ENCODE measurements around the gene PPP1R26. TPM values are rescaled to one million over a fixed set of nuclear protein-coding genes. Genes with fewer than 3 reads are reported as not detected.

Gene PPP1R26
- total and polyA plus RNA-seq, 9 of the 15 experiments (the other 6 are each of a cell fraction or from before 2014, with no cell fraction given): 0.77 to 26.8 (median 9.3) TPM

GRCh38 chr9:135478829-135479468, 633 bp upstream of the PPP1R26 start:
- H3K9me3 ChIP-seq (replicated peaks; ENCODE audit: control insufficient read depth, insufficient read depth, low read depth, low read length): no peaks in the 10 kb centered on the region
- FAIRE-seq: no peak
- peak overlapping the region; percentile 44 for H3K4me3 ChIP-seq
- intact Hi-C loops (cut with micrococcal nuclease): loop anchor here (5.0 kb wide), 1 partner anchor 57 kb away; no protein-coding TSS in a partner anchor
- ChIA-PET CTCF (ENCODE audit: low intra/inter-chr PET ratio) (no interaction called here), POLR2A (no interaction called here)
- DNase-seq (ENCODE audit: extremely low read depth in 1 of 4, low spot score in 3 of 4): peak; percentile 38 to 62 (median 47)
- H4K20me1 ChIP-seq (replicated peaks; ENCODE audit: control insufficient read depth, insufficient read depth, low read length): no peaks in the 10 kb centered on the region
- H3K36me3 ChIP-seq (ENCODE audit: control insufficient read depth, insufficient read depth, low read length): peaks cover 8% of the 10 kb centered on the region; the same call in 1 of the 3 replicates
- peak overlapping the region; percentile 82 for H2AFZ ChIP-seq (ENCODE audit: low read depth, low read length)
- ATAC-seq: peak; percentile 37
- H3K27ac ChIP-seq (ENCODE audit: extremely low read depth, low read depth, low read length): peak overlapping the region; percentile 59; the same call in 1 of the 3 replicates
- no peaks in the 10 kb centered on the region for H3K27me3 ChIP-seq (ENCODE audit: control insufficient read depth in 2 of 2, insufficient read depth in 2 of 2, low read length in 2 of 2)
- H3K79me2 ChIP-seq (ENCODE audit: control insufficient read depth, insufficient read depth, low read length): peaks cover 23% of the 10 kb centered on the region
- peaks cover 13 to 48% of the 10 kb centered on the region in 2 experiments for H3K4me1 ChIP-seq (replicated peaks in 1 of 2; ENCODE audit: control insufficient read depth in 2 of 2, insufficient read depth in 2 of 2, low read length in 2 of 2)
- no peaks in the 10 kb centered on the region for H3K9me1 ChIP-seq (ENCODE audit: control insufficient read depth, insufficient read depth, low read length)
- no TSS peak for BruUV-seq (replicated peaks)
- peak overlapping the region; percentile 57 for H3K4me2 ChIP-seq (ENCODE audit: insufficient read depth, low read length)
- in situ Hi-C loops (cut with MboI): no loop called here
- peak overlapping the region; percentile 46 to 91; a peak in 3 of 4 replicates for H3K9ac ChIP-seq (ENCODE audit: insufficient read depth in 1 of 2, low read depth in 2 of 2, low read length in 2 of 2)
- WGBS (ENCODE audit: insufficient coverage, low coverage, missing lambda C conversion rate): 9% methylated on average over 32 of the region's 64 CpGs
- TF ChIP-seq HNRNPK (IDR thresholded peaks at IDR 0.05; ENCODE audit: low read depth, low read length, poor library complexity, severe bottlenecking) (no peak), HEY1 (CRISPR knock-in tag; IDR thresholded peaks at IDR 0.05; ENCODE audit: borderline replicate concordance) (no peak), TSC22D4 (tag; IDR thresholded peaks at IDR 0.05) (no peak), PHF8 (IDR thresholded peaks at IDR 0.05; ENCODE audit: borderline replicate concordance, low read length) (peak; percentile 18; the same call in 1 of the 2 replicates), RCOR1 (IDR thresholded peaks at IDR 0.05; ENCODE audit: borderline replicate concordance in 1 of 2, low read depth in 2 of 2, low read length in 2 of 2) (0 out of 4 replicates have a peak, but pooled peaks of 1 of the 2 experiments have one; percentile 7), RAD51 (IDR thresholded peaks at IDR 0.05; ENCODE audit: borderline replicate concordance, low read depth) (peak; percentile 63), TAF7 (tag; IDR thresholded peaks at IDR 0.05) (no peak), MCM5 (IDR thresholded peaks at IDR 0.05; ENCODE audit: low read depth) (no peak), ZNF511 (CRISPR knock-in tag; IDR thresholded peaks at IDR 0.05) (no peak), BCLAF1 (IDR thresholded peaks at IDR 0.05; ENCODE audit: borderline replicate concordance in 1 of 2, control insufficient read depth in 1 of 2, low read depth in 2 of 2, low read length in 1 of 2) (no peak), PREB (CRISPR knock-in tag; IDR thresholded peaks at IDR 0.05) (no peak), LCOR (CRISPR knock-in tag; IDR thresholded peaks at IDR 0.05) (no peak), L3MBTL2 (IDR thresholded peaks at IDR 0.05) (peak; percentile 82), FOXJ3 (CRISPR knock-in tag; IDR thresholded peaks at IDR 0.05) (no peak), FOS (IDR thresholded peaks at IDR 0.05; ENCODE audit: extremely low read depth, insufficient read length) (no peak), OTX1 (CRISPR knock-in tag; IDR thresholded peaks at IDR 0.05) (no peak), KDM2B (CRISPR knock-in tag; IDR thresholded peaks at IDR 0.05) (no peak), ZNF699 (CRISPR knock-in tag; IDR thresholded peaks at IDR 0.05; ENCODE audit: insufficient replicate concordance) (no peak)

All from K562 (cell line).